PC-3 (cell line): ENCODE measurements around the gene COL21A1. TPM values are rescaled to one million over a fixed set of nuclear protein-coding genes. Genes with fewer than 3 reads are reported as not detected.

Experiments
- ATAC-seq: fragments of 200-7000 bp; cut with Tn5 transposase; 2 replicates; pipeline ENCODE4 v1.9.1; 2020; ENCODE audit warnings: mild to moderate bottlenecking, moderate library complexity
- BruUV-seq: library from RNA; stranded (reverse); fragments of 400-500 nt; replicated peaks from 2 replicates; lab custom pipeline; 2021; lab: Mats Ljungman, UMichigan
- CTCF ChIA-PET: fragments of 300-600 bp; sonication (Branson Sonifier 250); formaldehyde crosslinking; loops from one replicate; lab custom pipeline; 2022; ENCODE audit warnings: antibody characterized with exemption; lab: Charles Lee
- POLR2A ChIA-PET: fragments of 300-600 bp; sonication (Branson Sonifier 250); formaldehyde crosslinking; loops from one replicate; lab custom pipeline; 2022; ENCODE audit warnings: antibody characterized with exemption; ENCODE audit not compliant: unreplicated experiment; lab: Charles Lee
- DNase-seq: peaks from one replicate; pipeline ENCODE4 v3.0.0-alpha.2; 2015
- H2AFZ ChIP-seq: fragments of 300-600 bp; sonication (generic); 2 replicates; pipeline ENCODE4 v1.6.0; 2016; ENCODE audit warnings: antibody characterized with exemption, low read length
- H3F3A ChIP-seq: fragments of 300-600 bp; sonication (generic); one replicate; pipeline ENCODE4 v1.6.0; 2017; ENCODE audit warnings: antibody characterized with exemption, low read length, control low read depth, mild to moderate bottlenecking; ENCODE audit not compliant: unreplicated experiment
- H3K27ac ChIP-seq: fragments of 300-600 bp; sonication (generic); 2 replicates; pipeline ENCODE4 v1.5.1; 2016; ENCODE audit warnings: mild to moderate bottlenecking, low read length
- H3K27me3 ChIP-seq: fragments of 300-600 bp; sonication (generic); 2 replicates; pipeline ENCODE4 v1.6.1; 2016; ENCODE audit warnings: low read length, mixed read lengths
- H3K36me3 ChIP-seq: fragments of 300-600 bp; sonication (generic); 2 replicates; pipeline ENCODE4 v1.6.1; 2016; ENCODE audit warnings: low read depth, mixed run types, low read length, mixed read lengths
- H3K4me1 ChIP-seq: fragments of 300-600 bp; sonication (generic); 2 replicates; pipeline ENCODE4 v1.5.1; 2016; ENCODE audit warnings: low read length; ENCODE audit not compliant: insufficient read depth
- H3K4me2 ChIP-seq: fragments of 300-600 bp; sonication (generic); 2 replicates; pipeline ENCODE4 v1.6.0; 2016; ENCODE audit warnings: low read length
- H3K4me3 ChIP-seq: fragments of 300-600 bp; sonication (generic); 2 replicates; pipeline ENCODE4 v1.5.1; 2016; ENCODE audit warnings: mild to moderate bottlenecking, low read length, mixed read lengths
- H3K79me2 ChIP-seq: fragments of 300-600 bp; sonication (generic); 2 replicates; pipeline ENCODE4 v1.6.1; 2017; ENCODE audit warnings: low read length, mixed read lengths
- H3K9ac ChIP-seq: fragments of 300-600 bp; sonication (generic); 2 replicates; pipeline ENCODE4 v1.6.0; 2016; ENCODE audit warnings: mild to moderate bottlenecking, low read length
- H3K9me2 ChIP-seq: fragments of 300-600 bp; sonication (generic); replicated peaks from 2 replicates; pipeline ENCODE4 v1.6.1; 2016; ENCODE audit warnings: mixed run types, low read length, mixed read lengths
- H3K9me3 ChIP-seq: fragments of 300-600 bp; sonication (generic); 2 replicates; pipeline ENCODE4 v1.6.1; 2016; ENCODE audit warnings: low read length, mixed read lengths
- H4K20me1 ChIP-seq: fragments of 300-600 bp; sonication (generic); 2 replicates; pipeline ENCODE4 v1.6.1; 2016; ENCODE audit warnings: low read length, mixed read lengths
- EZH2 ChIP-seq: fragments of 300-600 bp; sonication (generic); IDR thresholded peaks from one replicate; pipeline ENCODE4 v1.6.1; 2017; ENCODE audit warnings: antibody characterized with exemption, mild to moderate bottlenecking, low read length; ENCODE audit not compliant: unreplicated experiment
- EZH2phosphoT487 ChIP-seq: fragments of 300-600 bp; sonication (generic); IDR thresholded peaks from 2 replicates; pipeline ENCODE4 v1.6.1; 2018; ENCODE audit warnings: mild to moderate bottlenecking, antibody characterized with exemption, low read length, borderline replicate concordance
- intact Hi-C: fragments of 100-400 bp; cut with micrococcal nuclease; formaldehyde crosslinking; loops from 2 replicates; pipeline ENCODE4 v1.9.0; 2023
- total RNA-seq: library from RNA; depleted of rRNA; stranded (reverse); fragments of >200 nt; gene quantifications from 2 replicates; pipeline ENCODE4 v1.2.3, GENCODE V29; 2014
- TF ChIP-seq, protein P1 (sequence below): fragments of 300-600 bp; sonication (generic); conservative IDR thresholded peaks from 2 replicates; pipeline ENCODE4 v1.5.1; 2017; ENCODE audit warnings: antibody characterized with exemption, low read depth, mild to moderate bottlenecking, low read length

COL21A1 gene
- total RNA-seq, 1 experiment from 2014 or later: 1.0 TPM

DNA sequence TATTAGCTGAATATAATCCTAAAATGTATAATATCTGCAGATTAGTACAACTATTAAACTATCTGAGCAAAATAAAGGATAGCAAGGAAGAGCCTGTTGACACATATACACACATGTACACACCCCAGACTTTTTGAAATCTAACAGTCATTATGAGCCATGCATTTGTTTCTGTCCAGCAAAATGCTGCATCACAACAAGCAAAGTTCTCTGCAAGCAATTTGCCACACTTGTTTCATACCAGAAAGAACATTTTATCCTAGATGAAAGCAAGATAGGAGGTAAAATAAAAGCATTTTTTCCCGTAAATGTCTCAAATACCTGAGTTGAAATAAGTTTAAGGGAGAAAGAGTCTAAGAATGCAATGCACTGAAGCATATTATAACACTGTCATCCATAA, 145.2 kb downstream of the COL21A1 start:
- no peak overlapping the region for H3K4me3 ChIP-seq
- H3K9ac ChIP-seq: no peak overlapping the region
- BruUV-seq: no TSS peak
- TF ChIP-seq EZH2phosphoT487: no peak
- TF ChIP-seq, protein P1, sequence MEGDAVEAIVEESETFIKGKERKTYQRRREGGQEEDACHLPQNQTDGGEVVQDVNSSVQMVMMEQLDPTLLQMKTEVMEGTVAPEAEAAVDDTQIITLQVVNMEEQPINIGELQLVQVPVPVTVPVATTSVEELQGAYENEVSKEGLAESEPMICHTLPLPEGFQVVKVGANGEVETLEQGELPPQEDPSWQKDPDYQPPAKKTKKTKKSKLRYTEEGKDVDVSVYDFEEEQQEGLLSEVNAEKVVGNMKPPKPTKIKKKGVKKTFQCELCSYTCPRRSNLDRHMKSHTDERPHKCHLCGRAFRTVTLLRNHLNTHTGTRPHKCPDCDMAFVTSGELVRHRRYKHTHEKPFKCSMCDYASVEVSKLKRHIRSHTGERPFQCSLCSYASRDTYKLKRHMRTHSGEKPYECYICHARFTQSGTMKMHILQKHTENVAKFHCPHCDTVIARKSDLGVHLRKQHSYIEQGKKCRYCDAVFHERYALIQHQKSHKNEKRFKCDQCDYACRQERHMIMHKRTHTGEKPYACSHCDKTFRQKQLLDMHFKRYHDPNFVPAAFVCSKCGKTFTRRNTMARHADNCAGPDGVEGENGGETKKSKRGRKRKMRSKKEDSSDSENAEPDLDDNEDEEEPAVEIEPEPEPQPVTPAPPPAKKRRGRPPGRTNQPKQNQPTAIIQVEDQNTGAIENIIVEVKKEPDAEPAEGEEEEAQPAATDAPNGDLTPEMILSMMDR: no peak
- TF ChIP-seq EZH2: no peak
- no peak overlapping the region for H3K4me2 ChIP-seq
- peaks cover 4% of the 10 kb centered on the region for H3F3A ChIP-seq
- no peaks in the 10 kb centered on the region for H3K9me3 ChIP-seq
- no peaks in the 10 kb centered on the region for H3K79me2 ChIP-seq
- no peak overlapping the region for H2AFZ ChIP-seq
- H3K4me1 ChIP-seq: peaks cover 26% of the 10 kb centered on the region
- H3K27ac ChIP-seq: no peak overlapping the region
- no peaks in the 10 kb centered on the region for H4K20me1 ChIP-seq
- intact Hi-C loops: loop anchor here (5.0 kb wide), 2 partner anchors 55 to 185 kb away; no protein-coding TSS in a partner anchor
- H3K36me3 ChIP-seq: no peaks in the 10 kb centered on the region
- peak; percentile 11 for DNase-seq
- ATAC-seq: no peak
- ChIA-PET POLR2A (no interaction called here), CTCF (no interaction called here)
- no peaks in the 10 kb centered on the region for H3K27me3 ChIP-seq
- no peaks in the 10 kb centered on the region for H3K9me2 ChIP-seq

DNA sequence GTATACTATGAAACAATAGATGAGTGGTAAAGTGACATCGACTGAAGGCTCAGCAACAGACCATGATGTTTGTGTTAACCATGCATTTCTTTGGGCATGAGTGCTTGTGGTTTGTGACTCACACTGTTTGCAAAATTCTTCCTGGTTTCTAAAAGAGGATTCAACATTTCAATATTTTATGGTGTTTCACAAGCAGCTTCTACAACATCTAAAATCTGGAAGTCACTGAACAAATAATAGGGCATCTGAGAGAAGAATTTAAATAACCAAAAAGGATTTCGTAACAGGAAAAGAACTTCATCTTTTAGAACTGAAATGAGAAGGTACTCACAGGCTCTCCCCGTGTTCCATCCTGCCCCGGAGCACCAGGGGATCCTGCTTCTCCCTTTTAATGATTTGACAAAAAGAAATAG, 146.2 kb downstream of the COL21A1 start:
- Histone ChIP-seq H3K4me3 (no peak overlapping the region), H3K79me2 (no peaks in the 10 kb centered on the region), H3K36me3 (no peaks in the 10 kb centered on the region), H3K4me1 (peaks cover 26% of the 10 kb centered on the region), H4K20me1 (no peaks in the 10 kb centered on the region), H3K27me3 (no peaks in the 10 kb centered on the region), H2AFZ (no peak overlapping the region), H3K9me3 (no peaks in the 10 kb centered on the region), H3K9me2 (no peaks in the 10 kb centered on the region), H3K27ac (peak overlapping the region; percentile 83), H3K9ac (peak overlapping the region; percentile 14; the same call in 1 of the 2 replicates), H3K4me2 (peak overlapping the region; percentile 33), H3F3A (peaks cover 4% of the 10 kb centered on the region)
- CTCF ChIA-PET: no interaction called here
- POLR2A ChIA-PET: interaction anchor here (0.6 kb wide), 1 partner anchor 20 kb away, joined by 6 read pairs; no protein-coding TSS in a partner anchor
- DNase-seq (peak; percentile 95), ATAC-seq (peak; percentile 99)
- intact Hi-C loops: loop anchor here (1.0 to 5.0 kb wide), 5 partner anchors 10 to 186 kb away; no protein-coding TSS in a partner anchor
- TF ChIP-seq, protein P1: no peak
- TF ChIP-seq EZH2 (no peak), EZH2phosphoT487 (no peak)
- no TSS peak for BruUV-seq

DNA sequence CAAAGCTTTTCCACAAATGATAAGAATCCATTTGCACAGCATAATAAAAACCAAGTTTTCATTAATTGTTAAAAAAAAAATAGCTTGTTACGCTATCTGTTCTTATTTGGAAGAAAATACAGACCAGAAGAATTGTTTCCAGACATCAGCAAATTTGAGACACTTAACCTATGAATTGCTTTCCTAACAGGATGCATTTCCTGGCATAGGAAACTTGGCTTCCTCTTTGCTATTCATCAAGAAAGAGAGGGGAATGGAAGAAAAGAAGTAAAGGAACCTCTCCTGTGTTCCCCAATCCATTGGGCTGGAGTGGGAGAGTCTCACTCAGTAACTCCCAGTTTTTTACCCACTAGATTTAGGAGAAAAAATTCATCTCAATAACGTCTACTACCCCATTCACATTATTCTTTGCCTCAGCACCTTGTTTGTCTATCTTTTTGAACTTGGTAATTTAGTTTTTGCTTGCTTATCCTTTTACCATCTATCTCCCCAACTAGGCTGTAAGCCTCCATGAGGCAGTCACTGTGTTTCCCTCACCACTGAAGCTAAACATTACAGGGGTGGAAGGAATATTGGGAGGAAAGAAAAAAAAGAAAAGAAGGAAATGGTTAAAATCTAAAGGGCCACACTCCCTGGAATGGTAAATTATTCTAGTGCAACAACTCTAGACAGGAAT, 150.3 kb downstream of the COL21A1 start:
- H3K36me3 ChIP-seq: no peaks in the 10 kb centered on the region
- no peak overlapping the region for H3K4me2 ChIP-seq
- H3K79me2 ChIP-seq: no peaks in the 10 kb centered on the region
- H3K9me2 ChIP-seq: no peaks in the 10 kb centered on the region
- peaks cover 4% of the 10 kb centered on the region for H3F3A ChIP-seq
- no peaks in the 10 kb centered on the region for H4K20me1 ChIP-seq
- no peak overlapping the region for H2AFZ ChIP-seq
- TF ChIP-seq EZH2: no peak
- TF ChIP-seq, protein P1: no peak
- TF ChIP-seq EZH2phosphoT487: no peak
- ChIA-PET CTCF (no interaction called here), POLR2A (no interaction called here)
- no peak overlapping the region for H3K9ac ChIP-seq
- no peaks in the 10 kb centered on the region for H3K9me3 ChIP-seq
- H3K4me1 ChIP-seq: peaks cover 20% of the 10 kb centered on the region
- ATAC-seq (no peak), DNase-seq (no peak)
- no TSS peak for BruUV-seq
- no peak overlapping the region for H3K27ac ChIP-seq
- intact Hi-C loops: no loop called here
- H3K4me3 ChIP-seq: no peak overlapping the region
- H3K27me3 ChIP-seq: no peaks in the 10 kb centered on the region
